Measurements from ENCODE around the gene TMEM183A. TPM values are rescaled to one million over a fixed set of nuclear protein-coding genes. Genes with fewer than 3 reads are reported as not detected.

The TMEM183A gene
- total and polyA plus RNA-seq, 2 of the 4 experiments (the other 2 are of a cell fraction) = 56.8 to 63.1 TPM

DNA sequence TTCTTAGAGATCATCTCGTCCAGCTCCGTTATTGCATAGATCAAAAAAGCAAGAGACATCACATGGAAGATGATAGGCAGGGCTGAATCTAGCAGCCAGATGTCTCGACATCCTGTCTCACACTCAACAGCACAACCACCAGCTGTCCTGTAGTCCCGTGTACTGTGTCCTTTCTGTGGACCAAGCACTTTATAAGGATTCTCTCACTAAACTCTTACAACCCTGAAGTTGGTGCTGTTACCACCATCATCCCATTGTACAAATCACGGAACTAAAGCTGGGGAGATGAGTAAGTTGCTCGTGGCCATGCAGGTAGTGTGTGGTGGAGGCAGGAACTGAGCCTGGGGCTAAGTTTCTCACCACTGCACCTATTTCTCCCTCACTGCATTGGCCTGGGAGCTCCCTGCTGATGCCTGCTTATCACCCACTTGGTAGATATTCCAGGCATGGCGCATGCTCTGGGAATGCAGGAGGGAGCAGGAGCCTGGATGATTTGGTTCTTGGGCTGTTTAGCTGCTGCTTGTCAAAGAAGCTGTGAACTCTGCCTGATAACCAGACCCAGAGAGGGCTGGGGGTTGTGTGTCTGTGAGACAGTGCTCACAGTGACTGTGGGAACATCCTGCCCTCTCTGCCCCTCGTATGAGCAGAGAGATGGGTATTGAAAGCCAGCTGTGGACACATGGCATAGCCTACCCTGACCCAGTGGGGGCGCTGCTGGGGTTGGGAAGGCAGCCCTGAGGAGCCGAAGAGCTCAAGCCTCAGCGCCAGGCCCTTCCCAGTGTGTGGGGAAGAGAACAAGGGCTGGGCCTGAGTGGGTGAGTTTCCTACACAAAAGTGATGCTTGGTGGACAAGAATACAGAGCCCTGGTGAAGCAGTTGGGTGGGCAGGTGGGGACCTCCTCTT is 32.7 kb downstream of the TMEM183A start:
- WGBS, 2 experiments (ENCODE audit: extremely low coverage in 2 of 2, insufficient read length in 1 of 2) = 80% methylated on average over 3 of the region's 11 CpGs; no CpG with 5 or more reads in 1 of the 2 experiments
- Histone ChIP-seq H3K4ac (ENCODE audit: low read depth, low read length) (no peak overlapping the region), H3K27ac (ENCODE audit: insufficient read depth, low read length) (no peak overlapping the region), H2BK120ac (ENCODE audit: low read depth, low read length) (no peak overlapping the region), H3K9ac (ENCODE audit: low read depth, low read length) (no peak overlapping the region), H4K20me1 (ENCODE audit: insufficient read depth, low read length) (peaks cover 21% of the 10 kb centered on the region), H4K91ac (ENCODE audit: insufficient read depth, low read depth, low read length) (no peak overlapping the region), H3K56ac (ENCODE audit: extremely low read depth, insufficient read depth, low read length) (no peak overlapping the region), H3K4me3 (ENCODE audit: insufficient read depth, low read depth, low read length) (no peak overlapping the region), H2AFZ (replicated peaks; ENCODE audit: low read length, poor library complexity) (no peak overlapping the region), H2BK20ac (ENCODE audit: low read depth, low read length) (no peak overlapping the region), H3K18ac (ENCODE audit: low read depth, low read length) (no peak overlapping the region), H4K8ac (ENCODE audit: low read depth in 2 of 2, low read length in 2 of 2) (no peak overlapping the region), H3K27me3 (ENCODE audit: control insufficient read depth, insufficient read depth, low read length) (no peaks in the 10 kb centered on the region), H3K79me1 (ENCODE audit: low read depth in 1 of 2, low read length in 2 of 2) (peaks cover 0 to 7% of the 10 kb centered on the region in 2 experiments; a peak in 1 of 4 replicates), H4K5ac (ENCODE audit: low read depth, low read length) (no peak overlapping the region), H2AK5ac (ENCODE audit: low read depth, low read length) (no peak overlapping the region), H3K4me1 (ENCODE audit: control insufficient read depth, insufficient read depth, low read length) (peaks cover 25% of the 10 kb centered on the region), H2BK15ac (ENCODE audit: low read depth, low read length) (no peak overlapping the region), H2BK5ac (ENCODE audit: low read depth, low read length, poor library complexity, severe bottlenecking) (no peak overlapping the region), H2AK9ac (replicated peaks; ENCODE audit: low read depth, low read length, poor library complexity) (no peak overlapping the region), H3K9me1 (ENCODE audit: insufficient read depth, low read length) (0 out of 2 replicates have a peak, but pooled peaks cover 5% of the 10 kb centered on the region), H3K14ac (replicated peaks; ENCODE audit: low read depth, low read length) (no peak overlapping the region), H3K4me2 (ENCODE audit: low read depth, low read length) (no peak overlapping the region), H3K36me3 (ENCODE audit: control insufficient read depth, insufficient read depth, low read length) (0 out of 2 replicates have a peak, but pooled peaks cover 8% of the 10 kb centered on the region), H3K23ac (ENCODE audit: low read depth, low read length) (no peak overlapping the region), H3K9me3 (ENCODE audit: control insufficient read depth, insufficient read depth, low read length) (no peaks in the 10 kb centered on the region)
- DNase-seq = no peak
- TF ChIP-seq MXI1 (IDR thresholded peaks at IDR 0.05; ENCODE audit: borderline replicate concordance, low read depth, low read length) (no peak), RAD21 (IDR thresholded peaks at IDR 0.05; ENCODE audit: low read length) (peak; percentile 11; the same call in 1 of the 2 replicates), BHLHE40 (IDR thresholded peaks at IDR 0.05; ENCODE audit: low read depth, low read length) (no peak), SMC3 (IDR thresholded peaks at IDR 0.05; ENCODE audit: low read depth, low read length) (0 out of 2 replicates have a peak, but pooled peaks have one; percentile 9)
- TF ChIP-seq, protein P1, sequence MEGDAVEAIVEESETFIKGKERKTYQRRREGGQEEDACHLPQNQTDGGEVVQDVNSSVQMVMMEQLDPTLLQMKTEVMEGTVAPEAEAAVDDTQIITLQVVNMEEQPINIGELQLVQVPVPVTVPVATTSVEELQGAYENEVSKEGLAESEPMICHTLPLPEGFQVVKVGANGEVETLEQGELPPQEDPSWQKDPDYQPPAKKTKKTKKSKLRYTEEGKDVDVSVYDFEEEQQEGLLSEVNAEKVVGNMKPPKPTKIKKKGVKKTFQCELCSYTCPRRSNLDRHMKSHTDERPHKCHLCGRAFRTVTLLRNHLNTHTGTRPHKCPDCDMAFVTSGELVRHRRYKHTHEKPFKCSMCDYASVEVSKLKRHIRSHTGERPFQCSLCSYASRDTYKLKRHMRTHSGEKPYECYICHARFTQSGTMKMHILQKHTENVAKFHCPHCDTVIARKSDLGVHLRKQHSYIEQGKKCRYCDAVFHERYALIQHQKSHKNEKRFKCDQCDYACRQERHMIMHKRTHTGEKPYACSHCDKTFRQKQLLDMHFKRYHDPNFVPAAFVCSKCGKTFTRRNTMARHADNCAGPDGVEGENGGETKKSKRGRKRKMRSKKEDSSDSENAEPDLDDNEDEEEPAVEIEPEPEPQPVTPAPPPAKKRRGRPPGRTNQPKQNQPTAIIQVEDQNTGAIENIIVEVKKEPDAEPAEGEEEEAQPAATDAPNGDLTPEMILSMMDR (conservative IDR thresholded peaks at IDR 0.05; ENCODE audit: low read depth, low read length) = 0 out of 2 replicates have a peak, but pooled peaks have one; percentile 21
- BruUV-seq (replicated peaks) = no TSS peak
- dilution Hi-C loops (cut with HindIII; ENCODE audit: low sequenced_read_pairs, unreplicated experiment) (no loop called here), in situ Hi-C loops (cut with MboI; ENCODE audit: low sequenced_read_pairs) (loop anchor here (5.0 kb wide), 1 partner anchor 177 kb away; no protein-coding TSS in a partner anchor), intact Hi-C loops (cut with micrococcal nuclease) (loop anchor here (1.0 to 10.0 kb wide), 5 partner anchors 77 to 445 kb away; no protein-coding TSS in a partner anchor)
- no peak for ATAC-seq (ENCODE audit: low read depth)
- ChIA-PET CTCF (interaction anchor here (0.8 to 7.2 kb wide), 18 partner anchors 10 to 239 kb away, joined by 3 to 49 read pairs (median 6); no protein-coding TSS in a partner anchor), POLR2A (ENCODE audit: unreplicated experiment) (no interaction called here)
